ENCODE measurements around the gene TRIM17.
A peak's percentile ranks its signal among the peaks of the same experiment; 100 is the strongest.

The TRIM17 gene

DNA sequence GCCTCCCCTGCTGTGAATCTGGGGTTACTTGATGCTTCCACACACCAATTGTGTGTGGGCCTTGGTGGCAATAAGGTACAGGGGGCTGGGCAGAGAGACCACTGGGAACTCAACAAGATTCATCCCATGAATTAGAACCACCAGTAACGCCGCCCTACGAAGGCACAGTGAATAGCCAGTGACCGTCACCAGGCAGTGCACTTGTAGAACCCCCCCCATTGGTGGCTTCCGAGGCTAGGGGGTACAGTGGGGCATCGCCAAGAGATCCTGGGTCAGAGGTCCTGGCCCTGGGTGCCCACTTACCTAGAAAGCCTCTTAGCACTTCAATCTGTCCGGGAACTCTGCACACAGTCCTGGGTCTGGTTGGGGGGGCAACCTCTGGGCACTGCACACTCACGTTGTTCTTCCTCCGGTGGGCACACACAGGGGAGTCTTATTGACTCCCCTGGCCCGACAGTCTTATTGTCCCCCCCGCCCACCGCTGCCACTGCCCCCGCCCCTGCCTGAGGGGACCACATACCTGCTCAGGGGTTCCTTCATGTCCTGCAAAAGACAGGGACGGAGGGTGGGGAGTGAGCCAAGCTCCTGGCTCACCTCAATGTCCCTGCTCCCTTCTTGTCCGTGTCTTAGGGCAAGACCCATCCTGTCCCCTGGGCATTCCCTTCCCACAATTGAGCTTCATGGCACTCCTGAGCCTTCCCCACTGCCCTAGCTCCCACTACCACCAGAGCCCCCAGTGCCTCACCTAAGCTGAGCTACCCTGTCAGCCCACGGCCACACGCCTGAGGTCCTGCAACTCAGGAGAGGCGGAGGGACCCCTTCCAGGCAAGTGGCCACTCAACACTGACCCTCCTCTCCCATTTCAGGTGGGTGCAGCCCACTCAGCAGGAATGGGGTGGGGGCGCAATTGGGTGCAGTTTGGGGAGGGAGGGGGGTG is 7.5 kb downstream of the TRIM17 start:
- H3K14ac ChIP-seq (ENCODE audit: low read length in 2 of 2): no peak overlapping the region
- peaks cover 0 to 5% of the 10 kb centered on the region in 2 experiments for H3K27me3 ChIP-seq (ENCODE audit: control insufficient read depth in 1 of 2, insufficient read depth in 1 of 2, low read length in 2 of 2)
- DNase-seq: no peak
- peak overlapping the region; percentile 17 for H2BK15ac ChIP-seq (ENCODE audit: low read depth, poor library complexity, severe bottlenecking)
- peak overlapping the region; percentile 62 for H4K91ac ChIP-seq (ENCODE audit: low read length)
- no peak overlapping the region for H3K27ac ChIP-seq (ENCODE audit: low read length, poor library complexity, severe bottlenecking)
- no peak overlapping the region for H2BK12ac ChIP-seq (ENCODE audit: low read length in 2 of 2)
- no peak overlapping the region for H3K4me2 ChIP-seq (ENCODE audit: low read length, poor library complexity, severe bottlenecking)
- H3K9me3 ChIP-seq (ENCODE audit: control insufficient read depth, low read length): no peaks in the 10 kb centered on the region
- no peak overlapping the region for H3K9ac ChIP-seq (ENCODE audit: low read length)
- H3K36me3 ChIP-seq (ENCODE audit: control insufficient read depth in 1 of 2, insufficient read depth in 2 of 2, low read depth in 1 of 2, low read length in 2 of 2): peaks cover 14 to 42% of the 10 kb centered on the region in 2 experiments
- H3K4ac ChIP-seq (ENCODE audit: low read depth in 1 of 2, low read length in 2 of 2): no peak overlapping the region
- no peak overlapping the region for H4K8ac ChIP-seq (ENCODE audit: low read length)
- peaks cover 31% of the 10 kb centered on the region for H3K4me1 ChIP-seq (ENCODE audit: control insufficient read depth, insufficient read depth, low read depth, low read length)
- no peak overlapping the region for H3K4me3 ChIP-seq (ENCODE audit: insufficient read depth in 1 of 2, low read depth in 1 of 2, low read length in 2 of 2)
- H2BK5ac ChIP-seq (ENCODE audit: low read depth, low read length, poor library complexity, severe bottlenecking): no peak overlapping the region
- WGBS: 97% methylated on average over 16 of the region's 19 CpGs
- no peak overlapping the region for H3K18ac ChIP-seq (ENCODE audit: low read depth in 1 of 2, low read length in 2 of 2)
- no peak overlapping the region for H2BK120ac ChIP-seq (ENCODE audit: low read depth, low read length)
- peaks cover 24% of the 10 kb centered on the region for H3K79me1 ChIP-seq (replicated peaks; ENCODE audit: low read length, poor library complexity, severe bottlenecking)
- no peak overlapping the region for H2AFZ ChIP-seq (ENCODE audit: low read depth, low read length)
- no peak overlapping the region for H3K23ac ChIP-seq (ENCODE audit: low read length in 2 of 2)
- no peak overlapping the region for H2AK5ac ChIP-seq (ENCODE audit: low read length, severe bottlenecking)

GRCh38 chr1:228408041-228408868 is 8.4 kb downstream of the TRIM17 start:
- Histone ChIP-seq H3K4me2 (ENCODE audit: low read length, poor library complexity, severe bottlenecking) (peak overlapping the region; percentile 69), H3K79me1 (replicated peaks; ENCODE audit: low read length, poor library complexity, severe bottlenecking) (peaks cover 27% of the 10 kb centered on the region), H3K4me3 (ENCODE audit: insufficient read depth in 1 of 2, low read depth in 1 of 2, low read length in 2 of 2) (peak overlapping the region; percentile 35 to 99), H2BK5ac (ENCODE audit: low read depth, low read length, poor library complexity, severe bottlenecking) (no peak overlapping the region), H2BK120ac (ENCODE audit: low read depth, low read length) (no peak overlapping the region), H2BK15ac (ENCODE audit: low read depth, poor library complexity, severe bottlenecking) (no peak overlapping the region), H4K8ac (ENCODE audit: low read length) (peak overlapping the region; percentile 12), H2AK5ac (ENCODE audit: low read length, severe bottlenecking) (peak overlapping the region; percentile 9), H3K36me3 (ENCODE audit: control insufficient read depth in 1 of 2, insufficient read depth in 2 of 2, low read depth in 1 of 2, low read length in 2 of 2) (peaks cover 14 to 39% of the 10 kb centered on the region in 2 experiments), H3K18ac (ENCODE audit: low read depth in 1 of 2, low read length in 2 of 2) (peak overlapping the region in 1 of 2 experiments; percentile 14), H3K27me3 (ENCODE audit: control insufficient read depth in 1 of 2, insufficient read depth in 1 of 2, low read length in 2 of 2) (no peaks in the 10 kb centered on the region), H3K9ac (ENCODE audit: low read length) (peak overlapping the region; percentile 90), H3K4me1 (ENCODE audit: control insufficient read depth, insufficient read depth, low read depth, low read length) (peaks cover 35% of the 10 kb centered on the region), H3K27ac (ENCODE audit: low read length, poor library complexity, severe bottlenecking) (no peak overlapping the region), H3K4ac (ENCODE audit: low read depth in 1 of 2, low read length in 2 of 2) (no peak overlapping the region), H2BK12ac (ENCODE audit: low read length in 2 of 2) (peak overlapping the region in 1 of 2 experiments; percentile 47), H2AFZ (ENCODE audit: low read depth, low read length) (no peak overlapping the region), H3K23ac (ENCODE audit: low read length in 2 of 2) (no peak overlapping the region), H3K14ac (ENCODE audit: low read length in 2 of 2) (no peak overlapping the region), H4K91ac (ENCODE audit: low read length) (no peak overlapping the region), H3K9me3 (ENCODE audit: control insufficient read depth, low read length) (no peaks in the 10 kb centered on the region)
- 96% methylated on average over 27 of the region's 27 CpGs for WGBS
- no peak for DNase-seq

- no peak for DNase-seq
- Histone ChIP-seq H2BK12ac (ENCODE audit: low read length in 2 of 2) (no peak overlapping the region), H2BK5ac (ENCODE audit: low read depth, low read length, poor library complexity, severe bottlenecking) (no peak overlapping the region), H3K27ac (ENCODE audit: low read length, poor library complexity, severe bottlenecking) (peak overlapping the region; percentile 40), H2BK120ac (ENCODE audit: low read depth, low read length) (no peak overlapping the region), H2BK15ac (ENCODE audit: low read depth, poor library complexity, severe bottlenecking) (peak overlapping the region; percentile 15), H3K4me3 (ENCODE audit: insufficient read depth in 1 of 2, low read depth in 1 of 2, low read length in 2 of 2) (peak overlapping the region; percentile 69 to 99), H3K4me1 (ENCODE audit: control insufficient read depth, insufficient read depth, low read depth, low read length) (peaks cover 38% of the 10 kb centered on the region), H4K8ac (ENCODE audit: low read length) (peak overlapping the region; percentile 78), H2AK5ac (ENCODE audit: low read length, severe bottlenecking) (peak overlapping the region; percentile 2), H3K4me2 (ENCODE audit: low read length, poor library complexity, severe bottlenecking) (peak overlapping the region; percentile 69), H3K18ac (ENCODE audit: low read depth in 1 of 2, low read length in 2 of 2) (peak overlapping the region; percentile 80 to 97), H3K14ac (ENCODE audit: low read length in 2 of 2) (peak overlapping the region in 1 of 2 experiments; percentile 98), H3K4ac (ENCODE audit: low read depth in 1 of 2, low read length in 2 of 2) (peak overlapping the region in 1 of 2 experiments; percentile 65), H4K91ac (ENCODE audit: low read length) (peak overlapping the region; percentile 55), H2AFZ (ENCODE audit: low read depth, low read length) (peak overlapping the region; percentile 85), H3K23ac (ENCODE audit: low read length in 2 of 2) (no peak overlapping the region), H3K36me3 (ENCODE audit: control insufficient read depth in 1 of 2, insufficient read depth in 2 of 2, low read depth in 1 of 2, low read length in 2 of 2) (peaks cover 18 to 47% of the 10 kb centered on the region in 2 experiments), H3K27me3 (ENCODE audit: control insufficient read depth in 1 of 2, insufficient read depth in 1 of 2, low read length in 2 of 2) (no peaks in the 10 kb centered on the region), H3K9ac (ENCODE audit: low read length) (peak overlapping the region; percentile 90), H3K9me3 (ENCODE audit: control insufficient read depth, low read length) (no peaks in the 10 kb centered on the region), H3K79me1 (replicated peaks; ENCODE audit: low read length, poor library complexity, severe bottlenecking) (peaks cover 34% of the 10 kb centered on the region)
- WGBS: 9% methylated on average over 21 of the region's 29 CpGs
Measured at GRCh38 chr1:228407106-228408040, 9.3 kb downstream of the TRIM17 start.

Data from mesenchymal stem cell (in vitro differentiated cells and primary cell).